BLaER1 (cell line): Measurements from ENCODE around the gene C15orf40.
A peak's percentile ranks its signal among the peaks of the same experiment; 100 is the strongest.

Source experiments
- H3K27ac ChIP-seq: shearing (Covaris generic); formaldehyde crosslinking; 2 replicates; pipeline ENCODE4 v1.8.1; 2022
- H3K27me3 ChIP-seq: shearing (Covaris generic); formaldehyde crosslinking; 2 replicates; pipeline ENCODE4 v1.8.1; 2022
- H3K36me3 ChIP-seq: shearing (Covaris generic); formaldehyde crosslinking; 2 replicates; pipeline ENCODE4 v1.8.1; 2022
- H3K4me1 ChIP-seq: shearing (Covaris generic); formaldehyde crosslinking; 2 replicates; pipeline ENCODE4 v1.8.1; 2022
- H3K4me2 ChIP-seq: shearing (Covaris generic); formaldehyde crosslinking; 2 replicates; pipeline ENCODE4 v1.8.1; 2022
- H3K4me3 ChIP-seq: shearing (Covaris generic); formaldehyde crosslinking; 2 replicates; pipeline ENCODE4 v1.8.1; 2022
- H3K9ac ChIP-seq: shearing (Covaris generic); formaldehyde crosslinking; 2 replicates; pipeline ENCODE4 v1.8.1; 2022
- H3K9me3 ChIP-seq: shearing (Covaris generic); formaldehyde crosslinking; 2 replicates; pipeline ENCODE4 v1.8.1; 2022
- H4K20me1 ChIP-seq: shearing (Covaris generic); formaldehyde crosslinking; 2 replicates; pipeline ENCODE4 v1.8.1; 2022
- Cebpa-rat ChIP-seq: shearing (Covaris generic); IDR thresholded peaks from 2 replicates; pipeline ENCODE4 v1.8.1; 2022

The C15orf40 gene

DNA sequence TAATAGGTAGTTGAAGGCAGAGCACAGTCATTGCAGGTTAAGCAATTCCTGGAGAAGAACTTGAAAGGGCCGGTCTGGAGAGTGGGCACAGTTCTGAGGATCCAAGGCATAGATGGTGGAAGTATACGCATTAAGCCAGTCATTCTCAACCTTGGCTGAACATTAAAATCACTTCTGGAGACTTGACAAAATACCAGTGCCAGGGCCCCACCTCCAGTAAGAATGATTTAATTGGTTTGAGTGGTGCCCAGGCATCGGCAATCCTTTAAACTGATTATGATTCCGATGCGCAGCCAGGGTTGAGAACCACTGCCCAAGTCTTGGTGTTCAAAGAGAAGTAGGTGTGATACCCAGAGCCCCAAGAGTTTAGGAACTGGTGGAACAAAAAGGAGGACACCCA, 52.0 kb downstream of the C15orf40 start:
- H3K9me3 ChIP-seq: no peaks in the 10 kb centered on the region
- no peak overlapping the region for H3K4me2 ChIP-seq
- no peaks in the 10 kb centered on the region for H3K36me3 ChIP-seq
- no peak overlapping the region for H3K9ac ChIP-seq
- H4K20me1 ChIP-seq: no peaks in the 10 kb centered on the region
- no peaks in the 10 kb centered on the region for H3K27me3 ChIP-seq
- H3K4me3 ChIP-seq: no peak overlapping the region
- H3K4me1 ChIP-seq: no peaks in the 10 kb centered on the region
- no peak for TF ChIP-seq Cebpa-rat
- no peak overlapping the region for H3K27ac ChIP-seq

DNA sequence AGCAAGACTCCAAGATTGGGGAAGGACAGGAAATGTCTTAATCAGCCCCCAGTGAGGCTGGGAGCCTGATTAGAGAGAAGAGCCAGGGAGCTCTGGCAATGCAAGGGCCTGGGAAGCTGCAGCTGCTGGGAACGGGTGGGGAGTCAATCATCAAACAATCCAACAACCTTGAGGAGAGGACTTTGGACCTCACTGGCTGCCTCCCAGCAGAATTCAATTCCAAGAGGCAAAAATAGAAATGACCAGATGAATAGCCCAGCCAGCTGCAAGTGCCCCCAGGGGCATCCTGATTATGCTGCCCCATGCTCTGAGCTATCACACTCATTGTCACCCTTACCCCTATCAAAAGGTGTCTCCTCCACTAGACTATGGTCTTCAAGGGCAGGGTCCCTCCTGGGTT, 52.8 kb downstream of the C15orf40 start:
- no peak for TF ChIP-seq Cebpa-rat
- H3K27me3 ChIP-seq: peaks cover 7% of the 10 kb centered on the region
- no peak overlapping the region for H3K4me3 ChIP-seq
- H3K4me2 ChIP-seq: no peak overlapping the region
- H3K4me1 ChIP-seq: no peaks in the 10 kb centered on the region
- no peaks in the 10 kb centered on the region for H3K36me3 ChIP-seq
- H3K27ac ChIP-seq: no peak overlapping the region
- no peak overlapping the region for H3K9ac ChIP-seq
- no peaks in the 10 kb centered on the region for H3K9me3 ChIP-seq
- no peaks in the 10 kb centered on the region for H4K20me1 ChIP-seq

DNA sequence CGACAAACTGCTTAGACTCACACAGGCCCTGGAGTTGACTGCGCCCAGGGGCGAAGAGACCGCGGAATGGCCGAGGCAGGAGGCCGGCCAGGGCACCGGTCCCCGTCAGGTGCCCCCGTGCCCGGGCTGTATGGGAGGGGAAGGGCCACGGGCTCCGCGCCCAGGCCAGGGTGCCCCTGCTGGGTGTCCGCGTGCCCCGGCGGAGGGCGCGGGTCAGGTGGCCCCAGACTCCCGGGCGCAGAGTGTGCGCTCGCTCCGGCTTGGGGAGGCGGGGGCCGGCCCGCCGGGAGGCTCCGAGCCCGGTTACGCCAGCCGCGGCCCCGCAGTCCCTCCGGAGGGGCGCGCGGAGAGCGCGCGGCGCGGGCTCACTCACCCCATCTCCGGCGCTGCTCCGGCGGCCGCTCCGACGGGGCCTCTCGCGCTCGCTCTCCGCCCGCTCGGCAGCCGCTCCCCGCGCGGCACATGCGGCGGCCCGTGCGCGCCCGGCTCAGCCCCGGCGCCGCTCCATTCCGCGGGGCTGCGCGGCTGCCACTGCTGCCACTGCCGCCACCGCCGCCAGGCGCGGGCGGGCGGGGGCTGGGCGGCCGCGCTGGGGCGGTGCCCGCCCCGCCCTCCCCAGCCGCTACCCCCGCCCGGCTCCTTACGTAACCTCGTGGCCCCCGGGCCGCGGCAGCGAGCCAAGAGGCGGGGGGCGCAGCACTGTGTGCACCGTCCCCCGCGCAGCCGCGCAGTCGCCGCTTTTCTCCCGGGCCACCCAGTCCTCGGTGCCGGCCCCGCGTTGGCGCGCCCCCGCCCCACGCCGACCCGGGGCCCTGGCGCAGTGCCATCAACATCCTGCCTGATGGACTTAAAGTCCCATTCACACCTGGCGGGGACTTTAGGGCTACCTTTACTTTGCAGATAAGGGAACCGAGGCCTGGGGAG, 59.0 kb downstream of the C15orf40 start, which contains the start of gene HOMER2:
HOMER2 (minus strand) TSS at position 563 of the 924 bp plus-strand sequence; CDS start at position 378, 185 bp downstream.
- Histone ChIP-seq H3K9ac (peak within 1 kb of the TSS; percentile 62; the same call in 1 of the 2 replicates), H3K9me3 (no peaks in the 10 kb centered on the region), H3K36me3 (no peaks in the 10 kb centered on the region), H3K4me2 (peak within 1 kb of the TSS; percentile 97), H4K20me1 (peaks cover 15% of the 10 kb centered on the region), H3K4me3 (peak within 1 kb of the TSS; percentile 72), H3K27ac (peak within 1 kb of the TSS; percentile 27; the same call in 1 of the 2 replicates), H3K27me3 (peaks cover 60% of the 10 kb centered on the region), H3K4me1 (peaks cover 27% of the 10 kb centered on the region)
- TF ChIP-seq Cebpa-rat: no peak

DNA sequence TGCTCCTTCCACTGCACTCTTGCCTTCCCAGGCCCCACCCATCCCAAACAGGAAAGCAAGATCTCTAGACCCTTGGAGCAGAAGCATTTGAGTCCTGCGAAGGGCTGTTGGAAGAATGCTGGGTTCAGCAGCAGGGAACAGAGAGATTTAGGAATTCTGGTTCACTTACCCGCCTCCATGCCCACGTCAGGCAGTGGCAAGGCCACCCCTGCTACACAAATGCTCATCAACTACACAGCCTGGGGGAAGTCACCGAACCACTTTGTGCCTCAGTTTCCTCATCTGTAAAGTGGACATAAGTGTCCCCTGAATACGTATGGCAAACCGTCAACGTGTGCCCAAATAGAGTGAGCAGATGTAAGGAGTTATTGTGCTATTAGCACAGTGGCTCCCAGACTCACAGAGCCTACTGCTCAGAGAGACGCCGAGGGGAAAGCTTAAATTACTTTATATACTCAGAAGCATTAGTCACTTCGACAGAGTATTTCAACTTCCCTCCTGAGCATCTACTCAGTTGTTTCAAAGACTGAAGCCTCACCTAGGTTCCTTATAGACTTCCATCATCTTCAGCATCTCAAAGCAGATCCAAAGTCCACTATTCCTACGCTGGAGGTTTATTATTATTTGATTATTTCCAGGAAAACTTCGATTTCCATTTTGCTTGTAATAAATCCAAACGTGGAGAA, 59.8 kb downstream of the C15orf40 start:
- Histone ChIP-seq H4K20me1 (peaks cover 15% of the 10 kb centered on the region), H3K36me3 (no peaks in the 10 kb centered on the region), H3K4me1 (peaks cover 27% of the 10 kb centered on the region), H3K4me2 (peak overlapping the region; percentile 97), H3K27ac (no peak overlapping the region), H3K4me3 (peak overlapping the region; percentile 72), H3K27me3 (peaks cover 60% of the 10 kb centered on the region), H3K9ac (no peak overlapping the region), H3K9me3 (no peaks in the 10 kb centered on the region)
- TF ChIP-seq Cebpa-rat: no peak

DNA sequence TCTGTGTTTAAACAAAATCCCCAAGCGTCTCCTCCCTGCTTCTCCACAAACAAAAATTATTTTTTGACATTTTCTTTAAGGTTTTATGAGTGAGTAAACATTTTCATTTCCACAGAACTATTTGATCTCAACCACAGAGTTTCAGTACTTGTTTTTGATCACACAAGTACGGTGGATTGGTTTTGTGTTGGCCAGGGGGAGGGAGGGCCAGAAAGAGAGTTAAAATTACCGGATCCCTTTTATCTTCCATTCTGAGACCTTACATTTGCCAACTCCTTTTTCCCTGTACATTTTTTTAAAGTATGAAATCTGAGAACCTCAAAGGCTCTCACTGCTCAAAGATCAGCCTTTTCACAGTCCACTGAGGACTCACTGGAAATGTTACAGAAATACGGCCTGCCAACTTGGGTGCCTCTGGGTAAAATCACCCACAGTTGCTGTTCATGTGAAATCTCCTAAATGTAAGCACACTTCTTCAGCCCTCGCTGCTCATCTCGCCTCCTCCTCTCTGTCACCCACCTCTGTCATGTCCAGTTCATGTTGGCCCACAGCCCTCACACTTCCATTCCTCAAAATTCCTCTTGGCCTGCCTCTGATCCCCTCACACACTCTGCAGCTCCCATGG, 60.6 kb downstream of the C15orf40 start:
- Histone ChIP-seq H4K20me1 (peaks cover 15% of the 10 kb centered on the region), H3K9ac (no peak overlapping the region), H3K27me3 (peaks cover 60% of the 10 kb centered on the region), H3K4me2 (peak overlapping the region; percentile 97), H3K4me1 (peaks cover 31% of the 10 kb centered on the region), H3K9me3 (no peaks in the 10 kb centered on the region), H3K4me3 (no peak overlapping the region; the same call in 1 of the 2 replicates), H3K36me3 (no peaks in the 10 kb centered on the region), H3K27ac (no peak overlapping the region)
- no peak for TF ChIP-seq Cebpa-rat

DNA sequence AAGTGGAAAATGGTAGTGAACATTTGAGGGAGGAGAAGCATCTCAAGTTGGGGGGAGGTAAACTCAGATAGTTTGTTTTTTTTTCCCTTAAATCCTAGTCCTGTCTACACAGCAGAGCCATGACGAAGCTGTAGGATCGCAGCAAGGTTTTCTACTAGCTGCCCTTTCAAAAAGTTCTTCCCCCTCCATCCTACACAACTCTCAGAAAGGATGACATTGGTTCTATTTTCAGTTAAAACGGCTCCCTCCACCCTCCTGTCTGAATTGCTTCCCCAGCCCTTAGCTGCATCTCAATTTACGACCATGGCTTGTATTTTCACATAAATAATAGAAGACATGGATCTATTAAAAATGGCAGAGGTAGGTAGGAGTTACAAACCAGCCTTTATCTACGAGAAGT, 61.1 kb downstream of the C15orf40 start:
- no peaks in the 10 kb centered on the region for H3K36me3 ChIP-seq
- no peaks in the 10 kb centered on the region for H3K9me3 ChIP-seq
- H3K4me2 ChIP-seq: peak overlapping the region; percentile 97
- H3K4me3 ChIP-seq: no peak overlapping the region
- no peak overlapping the region for H3K27ac ChIP-seq
- H3K4me1 ChIP-seq: peaks cover 37% of the 10 kb centered on the region
- H3K27me3 ChIP-seq: peaks cover 60% of the 10 kb centered on the region
- H3K9ac ChIP-seq: no peak overlapping the region
- H4K20me1 ChIP-seq: peaks cover 15% of the 10 kb centered on the region
- no peak for TF ChIP-seq Cebpa-rat

DNA sequence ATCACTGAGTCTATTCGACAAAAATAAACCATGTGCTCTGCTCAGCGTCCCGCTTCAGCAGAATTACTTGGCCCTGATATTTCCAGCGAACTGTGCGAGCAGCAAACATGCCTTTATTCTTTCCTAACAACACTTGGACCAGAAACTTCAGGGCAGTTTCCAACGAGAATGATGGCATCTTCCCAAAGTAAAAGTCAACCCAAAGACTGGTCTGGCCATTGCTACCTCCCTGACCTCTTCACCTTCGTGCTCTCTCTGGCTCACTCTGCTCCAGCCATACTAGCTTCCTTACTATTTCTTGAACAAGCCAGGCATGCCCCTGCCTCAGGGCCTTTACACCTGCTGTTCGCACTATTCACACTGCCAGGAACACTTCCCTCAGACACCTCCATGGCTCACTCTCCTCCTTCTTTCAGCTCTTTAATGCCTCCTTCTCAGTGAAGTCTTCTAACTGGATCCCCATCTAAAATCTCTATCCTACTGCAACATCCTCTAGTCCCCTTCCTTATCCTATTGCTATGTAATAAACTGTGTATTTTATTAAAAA, 65.2 kb downstream of the C15orf40 start:
- Histone ChIP-seq H3K4me1 (peaks cover 43% of the 10 kb centered on the region), H3K36me3 (no peaks in the 10 kb centered on the region), H3K27me3 (peaks cover 29% of the 10 kb centered on the region), H3K9me3 (no peaks in the 10 kb centered on the region), H3K9ac (no peak overlapping the region), H3K4me3 (no peak overlapping the region), H3K4me2 (peak overlapping the region; percentile 69; the same call in 1 of the 2 replicates), H3K27ac (no peak overlapping the region), H4K20me1 (peaks cover 6% of the 10 kb centered on the region)
- TF ChIP-seq Cebpa-rat: no peak

DNA sequence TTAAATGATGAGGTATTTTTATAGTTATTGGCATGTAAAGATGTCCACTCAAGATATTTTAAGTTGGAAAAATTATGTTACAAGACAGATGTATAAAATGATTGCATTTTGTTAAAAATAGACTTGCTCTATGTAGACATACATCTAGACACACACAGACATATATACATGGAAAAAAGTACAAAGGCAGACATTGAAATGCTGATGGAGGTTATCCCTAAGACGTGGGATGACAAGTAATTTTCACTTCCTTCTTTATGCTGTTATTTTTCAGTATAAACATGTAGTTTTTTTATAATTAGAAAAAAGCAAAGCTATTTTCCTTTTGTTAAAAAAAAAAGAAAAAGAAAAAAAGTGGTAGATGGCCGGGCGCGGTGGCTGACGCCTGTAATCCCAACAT, 66.1 kb downstream of the C15orf40 start:
- Histone ChIP-seq H3K9ac (no peak overlapping the region), H3K4me2 (peak overlapping the region; percentile 69), H4K20me1 (no peaks in the 10 kb centered on the region), H3K4me1 (peaks cover 34% of the 10 kb centered on the region), H3K9me3 (no peaks in the 10 kb centered on the region), H3K36me3 (no peaks in the 10 kb centered on the region), H3K4me3 (no peak overlapping the region), H3K27ac (no peak overlapping the region), H3K27me3 (peaks cover 20% of the 10 kb centered on the region)
- TF ChIP-seq Cebpa-rat: no peak

DNA sequence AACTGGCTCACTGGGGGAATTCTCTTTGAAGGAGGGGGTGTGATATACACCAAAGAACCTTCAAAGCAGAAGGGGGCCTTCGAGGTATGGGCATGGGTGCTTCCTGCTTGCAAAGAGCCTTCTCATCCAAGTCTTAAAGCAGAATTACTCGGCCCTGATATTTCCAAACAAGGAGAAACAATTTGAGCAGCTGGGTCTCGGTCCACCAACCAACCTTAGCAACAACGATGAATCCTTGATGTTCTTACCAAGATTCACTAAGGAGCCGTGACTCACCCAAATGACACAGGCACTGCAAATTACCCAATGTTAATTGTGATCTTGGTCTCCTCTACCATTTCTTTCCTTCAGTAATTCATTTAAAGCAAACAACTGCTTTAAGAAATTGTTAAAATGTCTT, 66.6 kb downstream of the C15orf40 start:
- H3K4me2 ChIP-seq: peak overlapping the region; percentile 69
- peaks cover 29% of the 10 kb centered on the region for H3K4me1 ChIP-seq
- H3K9ac ChIP-seq: no peak overlapping the region
- no peak for TF ChIP-seq Cebpa-rat
- H4K20me1 ChIP-seq: no peaks in the 10 kb centered on the region
- no peak overlapping the region for H3K4me3 ChIP-seq
- H3K36me3 ChIP-seq: no peaks in the 10 kb centered on the region
- H3K9me3 ChIP-seq: no peaks in the 10 kb centered on the region
- H3K27ac ChIP-seq: 0 out of 2 replicates have a peak overlapping the region, but pooled peaks have one; percentile 36
- peaks cover 15% of the 10 kb centered on the region for H3K27me3 ChIP-seq
